ENCODE data around the gene GRIK4.
"Not testable (repeated sequence)": the region's sequence is repeated elsewhere in the genome, so short reads cannot be mapped to it uniquely, and the experiment has no call there.

The GRIK4 gene

DNA sequence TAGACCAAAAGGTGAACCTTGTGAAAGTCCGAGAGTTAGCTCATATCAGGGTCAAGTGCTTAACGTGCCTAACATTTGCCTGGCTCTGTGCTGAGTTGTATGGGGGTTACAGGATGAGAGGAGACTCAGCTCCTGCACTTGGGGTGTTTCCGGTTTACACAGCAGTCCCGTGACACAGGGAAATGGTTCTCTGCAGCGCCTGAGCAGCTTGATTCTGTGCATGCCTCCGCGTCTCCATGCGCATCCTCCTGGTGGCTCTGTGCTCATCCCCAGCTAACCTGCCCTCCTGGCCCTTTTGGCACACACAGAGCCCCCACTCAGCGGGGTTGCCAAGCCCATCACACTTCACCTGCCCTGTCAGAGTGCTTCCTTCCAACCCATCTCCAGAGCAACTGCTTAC, 274.0 kb downstream of the GRIK4 start:
- H3K27me3 ChIP-seq (ENCODE audit: insufficient read depth, low read length, poor library complexity, severe bottlenecking), result no peaks in the 10 kb centered on the region

DNA sequence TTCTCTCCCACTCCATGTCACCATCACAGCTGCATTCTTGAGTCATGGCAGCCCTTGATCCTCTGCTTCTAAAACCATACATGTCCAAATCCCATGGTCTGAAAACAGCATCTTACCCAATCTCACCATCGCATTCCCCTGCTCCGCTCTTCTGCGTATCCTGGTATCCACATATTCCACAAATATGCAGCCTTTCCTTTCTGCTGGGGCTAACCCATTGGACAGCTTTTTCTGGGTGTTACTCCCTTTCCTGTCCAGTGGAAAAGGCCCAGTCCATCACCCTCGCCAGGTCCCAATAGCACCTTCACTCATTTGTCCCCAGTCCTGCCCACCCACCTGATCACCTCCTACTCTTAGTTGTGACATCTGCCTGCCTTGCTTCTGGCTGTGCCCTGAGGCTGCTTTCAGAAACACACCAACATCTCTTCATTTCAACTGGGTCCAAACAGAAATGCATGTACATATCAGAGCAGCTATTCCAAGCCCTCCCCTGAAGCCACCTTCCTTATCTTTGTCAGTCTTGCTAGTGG, 274.7 kb downstream of the GRIK4 start:
- Histone ChIP-seq H3F3A (ENCODE audit: low read depth) (no peaks in the 10 kb centered on the region), H3K4me3 (ENCODE audit: low read length, poor library complexity, severe bottlenecking) (no peak overlapping the region), H3K4me1 (ENCODE audit: insufficient read depth, low read length, poor library complexity, severe bottlenecking) (no peaks in the 10 kb centered on the region), H3K9ac (ENCODE audit: low read depth, low read length, poor library complexity, severe bottlenecking) (no peak overlapping the region), H3K9me2 (replicated peaks; ENCODE audit: low read depth, low read length) (no peaks in the 10 kb centered on the region), H3K36me3 (ENCODE audit: insufficient read depth, low read length) (no peaks in the 10 kb centered on the region), H3K9me3 (ENCODE audit: insufficient read depth, low read depth, low read length) (no peaks in the 10 kb centered on the region), H4K20me1 (ENCODE audit: insufficient read depth, low read length, poor library complexity, severe bottlenecking) (no peaks in the 10 kb centered on the region), H2AFZ (ENCODE audit: low read length) (no peak overlapping the region), H3K79me2 (ENCODE audit: insufficient read depth, low read length) (no peaks in the 10 kb centered on the region), H3K4me2 (ENCODE audit: low read depth, low read length, poor library complexity, severe bottlenecking) (no peak overlapping the region), H3K27me3 (ENCODE audit: insufficient read depth, low read length, poor library complexity, severe bottlenecking) (no peaks in the 10 kb centered on the region)
- TF ChIP-seq, protein P1, sequence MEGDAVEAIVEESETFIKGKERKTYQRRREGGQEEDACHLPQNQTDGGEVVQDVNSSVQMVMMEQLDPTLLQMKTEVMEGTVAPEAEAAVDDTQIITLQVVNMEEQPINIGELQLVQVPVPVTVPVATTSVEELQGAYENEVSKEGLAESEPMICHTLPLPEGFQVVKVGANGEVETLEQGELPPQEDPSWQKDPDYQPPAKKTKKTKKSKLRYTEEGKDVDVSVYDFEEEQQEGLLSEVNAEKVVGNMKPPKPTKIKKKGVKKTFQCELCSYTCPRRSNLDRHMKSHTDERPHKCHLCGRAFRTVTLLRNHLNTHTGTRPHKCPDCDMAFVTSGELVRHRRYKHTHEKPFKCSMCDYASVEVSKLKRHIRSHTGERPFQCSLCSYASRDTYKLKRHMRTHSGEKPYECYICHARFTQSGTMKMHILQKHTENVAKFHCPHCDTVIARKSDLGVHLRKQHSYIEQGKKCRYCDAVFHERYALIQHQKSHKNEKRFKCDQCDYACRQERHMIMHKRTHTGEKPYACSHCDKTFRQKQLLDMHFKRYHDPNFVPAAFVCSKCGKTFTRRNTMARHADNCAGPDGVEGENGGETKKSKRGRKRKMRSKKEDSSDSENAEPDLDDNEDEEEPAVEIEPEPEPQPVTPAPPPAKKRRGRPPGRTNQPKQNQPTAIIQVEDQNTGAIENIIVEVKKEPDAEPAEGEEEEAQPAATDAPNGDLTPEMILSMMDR (conservative IDR thresholded peaks at IDR 0.05; ENCODE audit: low read length), result no peak
- TF ChIP-seq EZH2phosphoT487 (IDR thresholded peaks at IDR 0.05; ENCODE audit: borderline replicate concordance), result no peak

More for the DNA sequence above, 274.0 kb downstream of the GRIK4 start:
- Histone ChIP-seq H3K36me3 (ENCODE audit: insufficient read depth, low read length) (no peaks in the 10 kb centered on the region), H3K4me2 (ENCODE audit: low read depth, low read length, poor library complexity, severe bottlenecking) (no peak overlapping the region), H3K9me2 (replicated peaks; ENCODE audit: low read depth, low read length) (no peaks in the 10 kb centered on the region), H3K79me2 (ENCODE audit: insufficient read depth, low read length) (no peaks in the 10 kb centered on the region), H2AFZ (ENCODE audit: low read length) (no peak overlapping the region), H3K4me3 (ENCODE audit: low read length, poor library complexity, severe bottlenecking) (no peak overlapping the region), H3K9ac (ENCODE audit: low read depth, low read length, poor library complexity, severe bottlenecking) (no peak overlapping the region), H3F3A (ENCODE audit: low read depth) (no peaks in the 10 kb centered on the region), H4K20me1 (ENCODE audit: insufficient read depth, low read length, poor library complexity, severe bottlenecking) (no peaks in the 10 kb centered on the region), H3K4me1 (ENCODE audit: insufficient read depth, low read length, poor library complexity, severe bottlenecking) (no peaks in the 10 kb centered on the region), H3K9me3 (ENCODE audit: insufficient read depth, low read depth, low read length) (no peaks in the 10 kb centered on the region)
- no peak for TF ChIP-seq EZH2phosphoT487 (IDR thresholded peaks at IDR 0.05; ENCODE audit: borderline replicate concordance)
- TF ChIP-seq, protein P1 (conservative IDR thresholded peaks at IDR 0.05; ENCODE audit: low read length), result no peak

DNA sequence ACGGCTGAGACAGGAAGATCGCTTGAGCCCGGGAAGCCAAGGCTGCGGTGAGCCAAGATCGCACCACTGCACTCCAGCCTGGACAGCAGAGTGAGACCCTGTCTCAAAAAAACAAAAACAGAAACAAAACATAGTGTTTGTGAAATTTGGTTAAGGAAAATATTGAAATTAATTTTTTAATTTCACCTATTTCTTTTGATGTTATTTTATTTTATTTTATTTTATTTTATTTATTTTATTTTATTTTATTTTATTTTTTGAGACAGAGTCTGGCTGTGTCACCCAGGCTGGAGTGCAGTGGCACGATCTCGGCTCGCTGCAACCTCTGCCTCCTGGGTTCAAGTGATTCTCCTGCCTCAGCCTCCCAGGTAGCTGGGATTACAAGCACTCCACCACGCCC, 275.7 kb downstream of the GRIK4 start:
- H3K4me1 ChIP-seq (ENCODE audit: insufficient read depth, low read length, poor library complexity, severe bottlenecking); H3K27me3 ChIP-seq (ENCODE audit: insufficient read depth, low read length, poor library complexity, severe bottlenecking); H3K36me3 ChIP-seq (ENCODE audit: insufficient read depth, low read length); H3K9me2 ChIP-seq (replicated peaks; ENCODE audit: low read depth, low read length); H3K9ac ChIP-seq (ENCODE audit: low read depth, low read length, poor library complexity, severe bottlenecking); H3K4me3 ChIP-seq (ENCODE audit: low read length, poor library complexity, severe bottlenecking); H3K4me2 ChIP-seq (ENCODE audit: low read depth, low read length, poor library complexity, severe bottlenecking); H2AFZ ChIP-seq (ENCODE audit: low read length); H3K9me3 ChIP-seq (ENCODE audit: insufficient read depth, low read depth, low read length); H3K79me2 ChIP-seq (ENCODE audit: insufficient read depth, low read length); H4K20me1 ChIP-seq (ENCODE audit: insufficient read depth, low read length, poor library complexity, severe bottlenecking); H3F3A ChIP-seq (ENCODE audit: low read depth): not testable (repeated sequence)

DNA sequence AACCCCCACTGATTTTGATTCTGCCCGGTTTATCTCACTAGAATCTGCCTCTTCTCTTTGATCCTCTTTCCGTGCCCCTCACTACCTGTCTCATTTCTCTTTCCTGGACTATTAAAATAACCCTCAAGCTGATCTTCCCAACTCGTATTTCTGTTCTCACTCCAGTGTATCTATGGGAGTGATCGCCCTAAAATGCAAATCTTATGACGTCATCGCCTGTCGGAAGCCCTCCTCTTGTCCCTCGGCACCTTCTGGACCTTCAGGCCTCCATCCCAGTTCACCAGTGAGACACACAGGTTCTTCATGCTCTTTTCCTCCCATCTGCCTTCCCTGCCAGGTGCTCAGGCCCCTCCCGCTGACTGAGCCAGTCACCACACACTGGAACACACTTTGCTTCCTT, 277.8 kb downstream of the GRIK4 start:
- Histone ChIP-seq H3K36me3 (ENCODE audit: insufficient read depth, low read length) (no peaks in the 10 kb centered on the region), H4K20me1 (ENCODE audit: insufficient read depth, low read length, poor library complexity, severe bottlenecking) (no peaks in the 10 kb centered on the region), H3F3A (ENCODE audit: low read depth) (no peaks in the 10 kb centered on the region), H3K27me3 (ENCODE audit: insufficient read depth, low read length, poor library complexity, severe bottlenecking) (no peaks in the 10 kb centered on the region), H3K4me3 (ENCODE audit: low read length, poor library complexity, severe bottlenecking) (no peak overlapping the region), H2AFZ (ENCODE audit: low read length) (no peak overlapping the region), H3K4me2 (ENCODE audit: low read depth, low read length, poor library complexity, severe bottlenecking) (no peak overlapping the region), H3K9ac (ENCODE audit: low read depth, low read length, poor library complexity, severe bottlenecking) (no peak overlapping the region), H3K9me2 (replicated peaks; ENCODE audit: low read depth, low read length) (no peaks in the 10 kb centered on the region), H3K4me1 (ENCODE audit: insufficient read depth, low read length, poor library complexity, severe bottlenecking) (no peaks in the 10 kb centered on the region), H3K9me3 (ENCODE audit: insufficient read depth, low read depth, low read length) (no peaks in the 10 kb centered on the region), H3K79me2 (ENCODE audit: insufficient read depth, low read length) (no peaks in the 10 kb centered on the region)
- TF ChIP-seq, protein P1 (conservative IDR thresholded peaks at IDR 0.05; ENCODE audit: low read length), result no peak
- no peak for TF ChIP-seq EZH2phosphoT487 (IDR thresholded peaks at IDR 0.05; ENCODE audit: borderline replicate concordance)
